ENCODE results near the gene ME1.

The ME1 gene

DNA sequence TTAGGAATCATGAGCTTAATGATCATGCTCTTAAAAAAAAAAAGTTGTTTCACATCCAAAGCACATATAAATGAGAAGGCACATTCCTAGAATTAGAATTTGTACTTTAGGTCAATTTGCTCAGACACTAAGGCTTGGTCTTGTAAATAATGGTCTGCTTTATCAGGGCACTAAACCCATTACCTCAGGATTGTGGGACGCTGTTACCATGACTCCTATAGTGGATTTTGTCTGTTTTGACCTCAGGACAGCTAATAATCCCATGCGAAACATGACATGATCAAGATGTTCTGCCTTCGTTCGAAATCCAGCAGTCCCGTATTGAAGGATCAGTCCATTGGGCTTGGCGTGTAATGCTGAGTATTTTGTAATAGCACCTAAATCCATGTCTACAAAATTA is 240.2 kb downstream of the ME1 start:
- no peak for DNase-seq (ENCODE audit: low spot score)

DNA sequence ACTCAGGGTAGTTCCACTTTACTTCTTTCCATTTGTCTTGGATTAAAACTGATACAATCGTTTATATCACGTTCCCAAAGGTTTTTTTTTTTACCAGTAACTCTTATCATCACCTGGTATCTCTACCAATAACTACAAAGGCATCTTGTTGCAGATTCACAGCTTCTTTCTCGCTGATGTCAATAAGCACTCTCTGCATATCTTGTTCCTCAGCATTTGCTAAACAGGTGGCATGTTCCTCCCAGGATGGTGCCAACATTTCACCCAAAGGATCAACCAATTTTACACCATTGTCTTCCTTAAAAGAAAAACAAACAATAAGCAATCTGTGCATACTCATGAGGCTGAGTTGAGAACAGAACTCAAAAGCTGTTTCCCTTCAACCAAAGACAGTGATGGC is 242.3 kb downstream of the ME1 start:
- DNase-seq (ENCODE audit: low spot score): no peak

DNA sequence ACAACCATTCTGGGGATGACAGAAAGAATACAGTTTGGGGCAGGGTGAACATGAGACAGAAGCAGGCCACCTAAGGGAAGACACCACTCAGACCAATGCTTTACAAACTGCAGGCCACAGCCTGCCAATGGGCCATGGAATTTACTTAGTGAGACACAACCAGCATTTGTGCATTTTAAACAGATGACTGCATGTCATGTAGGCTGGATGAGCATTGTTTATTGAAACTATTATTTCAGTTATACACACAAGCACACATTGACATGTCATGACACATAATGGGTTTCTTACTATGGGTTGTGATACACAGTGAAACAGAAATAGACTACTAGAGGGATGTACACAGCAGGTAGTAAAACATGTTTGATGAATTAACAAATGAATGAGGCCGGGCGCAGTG is 245.8 kb downstream of the ME1 start:
- DNase-seq (ENCODE audit: low spot score): no peak

DNA sequence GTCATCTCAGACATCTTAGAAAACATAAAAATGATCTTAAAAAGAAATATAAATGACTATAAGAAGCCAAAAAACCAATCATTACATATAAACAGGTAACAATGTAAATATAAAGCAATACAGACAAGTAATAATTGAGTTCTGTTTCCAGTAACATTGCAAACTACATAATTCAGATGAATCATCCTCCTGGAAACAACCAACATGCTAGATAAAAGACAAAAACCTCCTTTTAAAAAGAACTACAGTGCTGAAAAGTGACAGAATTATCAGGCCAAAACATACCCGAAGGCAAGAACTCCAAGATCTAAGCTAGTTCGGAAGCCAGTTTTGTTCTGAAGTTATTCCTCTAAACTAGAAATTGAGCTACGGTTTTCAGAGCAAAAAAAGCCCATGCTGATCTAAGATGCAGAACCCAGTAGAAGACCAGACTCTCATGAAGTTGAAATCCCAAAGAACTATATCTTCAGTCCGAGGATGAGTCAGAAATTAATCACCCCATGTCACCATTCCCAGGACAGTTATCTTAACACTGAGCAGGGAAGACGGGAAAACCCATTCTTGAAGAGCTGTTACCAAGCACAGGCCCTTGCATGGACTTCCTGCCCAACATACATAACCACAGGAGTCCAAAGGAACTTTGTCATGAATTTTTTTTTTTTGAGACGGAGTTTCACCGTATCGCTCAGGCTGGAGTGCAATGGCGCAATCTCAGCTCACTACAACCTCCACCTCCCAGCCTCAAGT is 247.6 kb downstream of the ME1 start:
- DNase-seq (ENCODE audit: low spot score): no peak

DNA sequence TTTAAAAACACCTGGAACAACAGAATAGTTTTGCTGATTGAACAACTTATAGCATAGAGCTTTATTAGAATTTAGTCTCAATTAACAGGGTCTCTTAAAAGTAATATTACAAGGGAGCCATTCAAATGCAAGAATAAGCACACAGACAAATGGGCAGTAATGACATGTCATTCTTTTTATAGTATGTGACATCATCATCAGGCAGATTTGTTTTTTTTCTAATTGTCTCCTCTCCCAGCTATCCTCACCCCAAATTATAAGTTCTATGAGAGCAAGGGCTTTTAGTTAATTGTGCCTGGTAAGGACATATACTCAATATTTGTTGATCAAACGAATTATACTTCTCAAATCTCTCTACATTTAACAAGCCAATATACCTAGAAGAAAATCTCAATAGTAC is 248.7 kb downstream of the ME1 start:
- DNase-seq (ENCODE audit: low spot score): no peak

DNA sequence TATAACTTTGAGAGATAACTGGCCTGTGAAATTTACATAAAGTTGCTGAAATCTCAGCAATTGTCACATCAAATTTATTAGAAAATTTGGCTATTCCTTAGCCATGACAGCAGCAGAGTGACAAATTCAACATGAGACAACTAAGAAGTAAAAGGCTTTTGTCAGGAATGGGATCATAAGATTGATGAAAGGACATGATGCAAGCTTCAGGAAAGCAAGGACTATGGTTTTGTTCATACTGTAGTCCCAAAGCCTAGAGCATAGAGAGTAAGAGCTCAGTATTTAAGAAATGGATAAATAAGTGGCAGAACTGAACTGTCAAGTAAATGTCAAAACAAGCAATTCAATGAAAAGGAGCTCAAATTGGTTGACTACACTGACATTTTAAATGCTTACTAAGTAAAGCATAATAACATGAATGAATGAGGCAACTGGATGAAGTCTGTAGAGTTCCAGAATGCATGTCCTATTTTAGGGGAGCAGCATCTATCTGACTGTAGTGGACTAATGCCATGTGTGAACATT is 250.4 kb downstream of the ME1 start:
- no peak for DNase-seq (ENCODE audit: low spot score)

DNA sequence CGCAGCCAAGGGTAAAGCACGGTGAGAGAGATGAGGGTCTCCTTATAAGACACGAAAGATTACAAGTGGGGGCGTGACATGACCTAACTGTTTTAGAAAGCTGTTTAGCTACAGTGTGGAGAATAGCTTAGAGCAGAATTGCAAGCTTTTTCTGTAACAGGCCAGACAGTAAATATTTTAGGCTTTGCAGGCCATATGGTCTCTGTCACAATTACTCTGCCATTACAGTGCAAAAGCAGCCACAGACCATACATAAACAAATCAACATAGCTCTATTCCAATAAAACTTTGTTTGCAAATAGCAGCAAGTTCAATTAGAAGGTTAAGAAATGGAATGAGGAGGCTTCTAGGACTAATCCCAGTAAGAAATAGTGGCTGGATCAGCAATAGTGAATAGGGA is 254.6 kb downstream of the ME1 start:
- no peak for DNase-seq (ENCODE audit: low spot score)

DNA sequence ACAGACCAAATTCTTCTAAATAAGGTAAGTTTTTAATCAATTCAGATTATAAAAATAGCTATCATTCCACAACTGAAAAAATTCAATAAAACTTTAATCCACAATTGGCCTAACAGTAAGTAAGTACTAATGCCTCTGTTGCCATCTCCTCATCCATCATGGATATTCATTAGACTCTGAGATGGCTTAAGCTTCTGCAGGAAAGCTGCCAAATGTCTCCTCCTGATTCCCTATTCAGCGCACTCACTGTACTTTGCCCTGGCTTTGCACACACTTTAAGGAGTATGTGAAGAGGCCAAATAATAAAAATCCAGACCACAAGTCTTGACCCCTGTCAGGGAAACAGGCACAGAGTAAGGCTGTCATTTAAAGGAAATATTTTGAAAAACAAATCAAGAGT is 261.3 kb downstream of the ME1 start:
- DNase-seq (ENCODE audit: low spot score): no peak

DNA sequence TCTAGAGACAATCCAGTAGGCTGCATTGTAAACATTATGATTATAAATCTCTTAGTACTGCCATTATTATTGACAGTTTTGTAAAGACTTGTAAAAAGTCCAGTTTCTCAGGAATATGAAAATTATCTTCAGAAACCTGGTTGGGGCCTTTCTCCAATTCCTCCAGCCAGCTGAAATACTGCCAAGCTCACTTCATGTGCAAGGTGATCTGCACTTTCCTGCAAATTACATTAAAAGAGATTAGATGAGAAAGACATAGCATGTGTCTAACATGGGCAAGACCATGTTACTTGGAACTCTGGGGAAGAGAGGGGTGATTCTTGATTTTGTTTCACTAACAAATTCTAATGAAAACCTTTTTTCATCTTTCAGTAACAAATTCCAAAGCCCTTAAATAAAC is 261.7 kb downstream of the ME1 start:
- no peak for DNase-seq (ENCODE audit: low spot score)

DNA sequence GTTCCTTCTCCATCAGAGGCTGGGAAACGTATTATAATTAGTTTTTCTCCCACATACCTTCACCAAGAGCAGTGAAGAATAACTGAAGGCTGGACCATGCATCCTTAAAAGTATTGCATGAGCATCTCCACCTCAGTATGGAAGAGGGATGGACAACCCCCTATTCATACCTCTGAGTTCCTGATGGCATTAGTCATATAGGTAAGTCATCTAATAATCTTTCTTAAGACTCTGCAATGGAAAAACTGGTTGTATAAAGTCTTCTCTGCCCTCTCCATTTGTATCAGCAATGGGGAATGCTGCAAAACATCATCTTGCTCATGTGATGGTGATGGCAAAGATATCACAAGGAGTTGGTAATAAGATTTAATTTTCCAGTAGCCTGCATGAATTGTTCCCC is 262.3 kb downstream of the ME1 start:
- no peak for DNase-seq (ENCODE audit: low spot score)

DNA sequence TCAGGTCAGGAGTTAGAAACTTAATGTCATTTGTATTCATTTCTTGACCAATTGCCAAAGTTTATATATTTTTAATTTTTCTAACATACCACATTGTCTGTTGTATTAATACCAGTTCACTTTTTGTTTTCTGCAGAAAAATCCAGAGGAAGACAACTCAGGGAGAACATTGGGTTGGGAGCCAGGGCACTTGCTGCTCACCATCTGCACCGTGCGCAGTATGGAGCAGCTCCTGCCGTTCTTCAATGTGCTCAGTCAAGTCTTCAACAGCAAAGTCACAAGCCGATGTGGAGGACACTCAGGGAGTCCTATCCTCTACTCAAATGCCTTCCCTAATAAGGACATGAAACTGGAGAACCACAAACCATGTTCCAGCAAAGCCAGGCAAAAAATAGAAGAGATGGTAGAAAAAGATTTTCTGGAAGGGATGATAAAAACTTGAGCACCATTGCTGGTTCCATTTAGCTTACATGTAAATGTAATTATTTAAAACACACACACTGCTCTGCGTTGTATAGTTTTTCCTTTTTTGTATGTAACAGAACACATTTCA is 263.0 kb downstream of the ME1 start:
- DNase-seq (ENCODE audit: low spot score): no peak
